ENCODE results near the gene LPO. TPM values are rescaled to one million over a fixed set of nuclear protein-coding genes. Genes with fewer than 3 reads are reported as not detected.

The LPO gene
- total RNA-seq, 1 donor from 2014 or later, result 0.31 TPM

- Mint-ChIP-seq H3K27me3 (ENCODE audit: unreplicated experiment) (peaks cover 15% of the 10 kb centered on the region), H3K9me3 (ENCODE audit: unreplicated experiment) (no peaks in the 10 kb centered on the region), H3K27ac (ENCODE audit: unreplicated experiment) (no peak overlapping the region), H3K4me3 (ENCODE audit: unreplicated experiment) (no peak overlapping the region), H3K4me1 (ENCODE audit: unreplicated experiment) (no peaks in the 10 kb centered on the region), H3K36me3 (ENCODE audit: low read depth, unreplicated experiment) (no peaks in the 10 kb centered on the region)
- peak; percentile 30 for TF ChIP-seq CTCF (IDR thresholded peaks at IDR 0.05; ENCODE audit: unreplicated experiment)
- DNase-seq (ENCODE audit: low spot score), result peak; percentile 54
Observed at GRCh38 chr17:58317421-58318064, 79.2 kb downstream of the LPO start.

- Mint-ChIP-seq H3K4me1 (ENCODE audit: unreplicated experiment) (no peaks in the 10 kb centered on the region), H3K4me3 (ENCODE audit: unreplicated experiment) (no peak overlapping the region), H3K36me3 (ENCODE audit: low read depth, unreplicated experiment) (no peaks in the 10 kb centered on the region), H3K9me3 (ENCODE audit: unreplicated experiment) (no peaks in the 10 kb centered on the region), H3K27me3 (ENCODE audit: unreplicated experiment) (peaks cover 12% of the 10 kb centered on the region), H3K27ac (ENCODE audit: unreplicated experiment) (no peak overlapping the region)
- no peak for TF ChIP-seq CTCF (IDR thresholded peaks at IDR 0.05; ENCODE audit: unreplicated experiment)
- no peak for DNase-seq (ENCODE audit: low spot score)
Observed at GRCh38 chr17:58318065-58318481, 79.7 kb downstream of the LPO start.

Other genes with a start within 250 kb of the LPO start
- 201 TPM for gene SRSF1, start 231.3 kb upstream of the LPO start, total RNA-seq (ENCODE audit: unreplicated experiment)
- 14.6 TPM for gene DYNLL2, start 155.2 kb upstream of the LPO start, total RNA-seq (ENCODE audit: unreplicated experiment)
- not detected for gene OR4D1, start 90.2 kb upstream of the LPO start, total RNA-seq (ENCODE audit: unreplicated experiment)
- not detected for gene OR4D2, start 71.6 kb upstream of the LPO start, total RNA-seq (ENCODE audit: unreplicated experiment)
- gene EPX, start 45.9 kb upstream of the LPO start, total RNA-seq (ENCODE audit: unreplicated experiment), result not detected
- gene MKS1, start 19.3 kb upstream of the LPO start, total RNA-seq (ENCODE audit: unreplicated experiment), result 27.8 TPM
- not detected for gene MPO, start 42.4 kb downstream of the LPO start, total RNA-seq (ENCODE audit: unreplicated experiment)
- 1.3 TPM for gene TSPOAP1, start 90.2 kb downstream of the LPO start, total RNA-seq (ENCODE audit: unreplicated experiment)
- gene SUPT4H1, start 113.6 kb downstream of the LPO start, total RNA-seq (ENCODE audit: unreplicated experiment), result 150 TPM
- gene RNF43, start 178.9 kb downstream of the LPO start, total RNA-seq (ENCODE audit: unreplicated experiment), result 0.56 TPM
- gene HSF5, start 249.8 kb downstream of the LPO start, total RNA-seq (ENCODE audit: unreplicated experiment), result 0.10 TPM

All from endothelial cell (in vitro differentiated cells).